D721Med (cell line): ENCODE measurements around the gene GJA1.

Experiments used
- DNase-seq: peaks from one replicate; pipeline ENCODE4 v3.0.0; 2011; ENCODE audit warnings: low spot score; ENCODE audit not compliant: insufficient read length
- FAIRE-seq: peaks from 2 replicates; lab custom pipeline; 2011; peaks lifted over from hg19 to GRCh38; lab: Jason Lieb, UNC
- CTCF ChIP-seq: IDR thresholded peaks from 2 replicates; pipeline ENCODE4 v1.5.1; 2012; ENCODE audit warnings: mild to moderate bottlenecking, control low read depth; ENCODE audit not compliant: insufficient read depth; ENCODE audit errors: missing control alignments

GJA1 gene

GRCh38 chr6:121497970-121498375 lies 62.5 kb downstream of the GJA1 start:
- DNase-seq, result no peak
- no peak for FAIRE-seq
- TF ChIP-seq CTCF, result no peak

GRCh38 chr6:121498481-121499276 lies 63.2 kb downstream of the GJA1 start:
- DNase-seq, result no peak
- FAIRE-seq, result no peak
- no peak for TF ChIP-seq CTCF
